LoVo (cell line): ENCODE measurements around the gene PILRB.
"Not testable (repeated sequence)": the region's sequence is repeated elsewhere in the genome, so short reads cannot be mapped to it uniquely, and the experiment has no call there.

Experiments
- DNase-seq: peaks from one replicate; pipeline ENCODE4 v3.0.0-alpha.2; 2016; ENCODE audit warnings: low spot score

The PILRB gene

DNA sequence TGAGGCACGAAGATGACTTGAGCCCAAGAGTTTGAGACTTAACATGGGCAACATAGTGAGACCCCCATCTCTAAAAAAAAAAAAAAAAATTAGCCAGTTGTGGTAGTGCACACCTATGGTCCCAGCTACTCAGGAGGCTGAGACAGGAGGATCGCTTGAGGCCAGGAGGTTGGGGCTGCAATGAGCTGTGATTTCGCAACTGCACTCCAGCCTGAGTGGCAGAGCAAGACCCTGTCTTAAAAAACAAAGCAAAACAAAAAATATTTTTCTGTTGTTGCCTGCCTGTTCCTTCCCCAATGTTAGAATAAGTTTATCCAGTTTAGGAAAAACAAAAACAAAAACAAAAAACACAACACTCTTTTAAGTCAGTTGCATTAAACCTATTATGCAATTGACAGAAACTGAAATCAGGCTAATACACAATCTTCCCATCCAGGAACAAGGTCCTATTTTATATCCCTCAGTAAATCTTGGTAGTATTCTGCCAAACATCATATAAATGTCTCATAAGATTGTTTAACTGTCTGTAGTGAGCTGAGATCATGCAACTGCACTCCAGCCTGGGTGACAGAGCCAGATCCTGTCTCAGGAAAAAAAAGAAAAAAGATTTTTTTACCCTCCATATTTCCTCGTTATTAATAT lies 20.3 kb downstream of the PILRB start:
- no peak for DNase-seq

DNA sequence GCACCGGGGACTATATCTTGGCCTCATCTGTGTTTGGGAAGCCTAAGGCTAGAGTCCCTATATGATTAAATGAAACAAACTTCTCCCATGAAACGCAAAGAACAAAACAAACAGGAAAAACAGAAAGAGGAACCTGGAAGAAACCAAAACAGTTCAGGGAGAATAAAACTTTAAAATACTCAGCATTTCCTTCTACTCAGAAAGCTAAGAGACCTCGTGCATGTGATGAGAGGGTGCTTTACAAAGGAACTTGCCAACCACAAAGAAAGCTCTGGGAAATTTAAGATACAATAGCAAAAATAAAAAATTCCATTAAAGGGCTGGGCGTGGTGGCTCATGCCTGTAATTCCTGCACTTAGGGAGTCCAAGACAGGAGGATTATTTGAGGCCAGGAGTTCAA lies 22.3 kb downstream of the PILRB start:
- DNase-seq = no peak

DNA sequence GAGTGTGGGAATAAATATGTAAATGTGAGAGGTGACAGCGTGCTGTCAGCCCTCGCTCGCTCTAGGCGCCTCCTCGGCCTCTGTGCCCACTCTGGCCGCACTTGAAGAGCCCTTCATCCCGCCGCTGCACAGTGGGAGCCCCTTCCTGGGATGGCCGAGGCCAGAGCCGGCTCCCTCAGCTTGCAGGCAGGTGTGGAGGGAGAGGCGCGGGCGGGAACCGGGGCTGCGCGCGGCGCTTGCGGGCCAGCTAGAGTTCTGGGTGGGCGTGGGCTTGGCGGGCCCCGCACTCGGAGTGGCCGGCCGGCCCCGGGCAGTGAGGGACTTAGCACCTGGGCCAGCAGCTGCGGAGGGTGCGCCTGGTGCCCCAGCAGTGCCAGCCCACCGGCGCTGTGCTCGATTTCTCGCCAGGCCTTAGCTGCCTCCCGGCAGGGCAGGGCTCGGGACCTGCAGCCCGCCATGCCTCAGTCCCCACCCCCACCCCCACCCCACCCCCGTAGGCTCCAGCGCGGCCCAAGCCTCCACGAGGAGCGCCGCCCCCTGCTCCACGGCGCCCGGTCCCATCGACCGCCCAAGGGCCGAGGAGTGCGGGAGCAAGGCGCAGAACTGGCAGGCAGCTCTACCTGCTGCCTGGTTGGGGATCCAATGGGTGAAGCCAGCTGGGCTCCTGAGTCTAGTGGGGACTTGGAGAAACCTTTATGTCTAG lies 23.8 kb downstream of the PILRB start:
- not testable (repeated sequence) for DNase-seq

DNA sequence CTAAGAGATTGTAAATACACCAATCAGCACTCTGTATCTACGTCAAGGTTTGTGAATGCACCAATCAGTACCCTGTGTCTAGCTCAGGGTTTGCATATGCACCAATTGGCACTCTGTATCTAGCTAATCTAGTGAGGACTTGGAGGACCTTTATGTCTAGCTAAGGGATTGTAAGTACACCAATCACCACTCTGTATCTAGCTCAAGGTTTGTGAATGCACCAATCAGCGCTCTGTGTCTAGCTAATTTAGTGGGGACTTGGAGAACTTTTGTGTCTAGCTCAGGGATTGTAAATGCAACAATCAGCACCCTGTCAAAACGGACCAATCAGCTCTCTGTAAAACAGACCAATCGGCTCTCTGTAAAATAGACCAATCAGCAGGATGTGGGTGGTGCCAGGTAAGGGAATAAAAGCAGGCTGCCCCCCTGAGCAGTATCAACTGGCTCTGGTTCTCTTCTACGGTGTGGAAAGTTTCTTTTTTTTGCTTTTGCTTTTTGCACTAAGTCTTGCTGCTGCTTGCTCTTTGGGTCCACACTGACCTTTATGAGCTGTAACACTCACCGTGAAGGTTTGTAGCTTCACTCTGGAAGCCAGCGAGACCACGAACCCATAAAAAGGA lies 24.4 kb downstream of the PILRB start:
- not testable (repeated sequence) for DNase-seq

DNA sequence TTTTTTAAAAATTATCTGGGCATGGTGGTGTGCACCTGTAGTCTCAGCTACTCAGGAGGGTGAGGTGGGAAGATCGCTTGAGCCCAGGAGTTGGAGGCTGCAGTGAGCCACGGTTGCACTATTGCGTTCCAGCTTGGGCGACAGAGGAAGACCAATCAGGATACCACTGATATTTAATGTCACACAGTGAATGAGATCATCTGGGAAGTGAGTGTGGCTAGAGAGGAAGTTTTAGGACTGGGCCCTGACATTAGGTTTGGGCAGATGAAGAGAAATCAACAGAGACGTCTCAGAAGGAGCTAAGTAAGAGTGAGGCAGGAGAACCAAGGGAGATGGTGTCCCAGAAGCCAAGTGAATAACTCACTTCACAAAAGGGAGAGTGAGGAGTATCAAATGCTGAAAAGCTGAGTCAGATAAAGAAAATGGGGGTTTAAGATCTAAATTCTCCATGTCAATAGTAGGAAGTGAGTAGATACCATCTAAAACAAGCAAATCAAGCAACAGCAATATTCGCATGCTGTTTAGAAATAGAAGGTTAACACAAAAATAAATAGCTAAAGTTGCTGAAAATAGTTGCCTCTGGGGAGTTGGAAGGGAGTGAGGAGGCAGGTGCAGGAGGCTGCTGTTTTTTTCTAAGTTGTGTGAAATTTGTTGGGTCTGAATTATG lies 26.8 kb downstream of the PILRB start:
- no peak for DNase-seq

DNA sequence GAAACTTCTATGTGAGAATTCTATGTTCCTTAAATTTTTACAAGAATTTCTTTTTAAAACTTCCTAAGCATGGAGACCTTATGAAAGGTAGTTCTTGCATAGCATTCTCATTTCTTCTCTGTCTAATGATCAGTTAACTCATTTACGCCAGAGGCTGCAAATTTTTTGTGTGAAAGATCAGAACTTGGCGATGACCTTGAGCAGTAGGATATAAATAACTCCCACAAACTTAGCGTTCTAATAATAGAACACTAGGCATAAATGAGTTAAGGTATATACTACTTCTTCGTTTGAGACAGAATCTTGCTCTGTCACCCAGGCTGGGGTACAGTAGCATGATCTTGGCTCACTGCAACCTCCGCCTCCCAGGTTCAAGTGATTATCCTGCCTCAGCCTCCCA lies 29.0 kb downstream of the PILRB start:
- DNase-seq = no peak

DNA sequence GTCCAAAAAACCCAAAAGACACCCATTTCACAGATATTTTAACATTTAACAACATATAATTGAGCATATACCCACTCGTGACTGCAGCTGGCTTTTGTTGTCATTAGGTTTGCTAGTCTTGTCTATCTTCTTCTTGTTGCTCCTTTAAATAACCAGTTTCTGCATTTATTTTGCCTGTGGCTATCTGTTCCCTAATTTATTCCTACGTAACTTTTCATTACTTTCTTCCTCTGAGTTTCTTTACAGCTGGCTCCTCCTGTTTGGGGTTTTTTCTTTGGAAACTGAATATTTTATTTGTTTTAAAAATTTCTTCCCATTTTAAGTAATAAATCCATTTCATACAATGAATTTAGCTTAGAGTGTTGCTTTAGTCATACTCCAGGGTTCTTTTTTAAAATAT lies 29.8 kb downstream of the PILRB start:
- DNase-seq = no peak

DNA sequence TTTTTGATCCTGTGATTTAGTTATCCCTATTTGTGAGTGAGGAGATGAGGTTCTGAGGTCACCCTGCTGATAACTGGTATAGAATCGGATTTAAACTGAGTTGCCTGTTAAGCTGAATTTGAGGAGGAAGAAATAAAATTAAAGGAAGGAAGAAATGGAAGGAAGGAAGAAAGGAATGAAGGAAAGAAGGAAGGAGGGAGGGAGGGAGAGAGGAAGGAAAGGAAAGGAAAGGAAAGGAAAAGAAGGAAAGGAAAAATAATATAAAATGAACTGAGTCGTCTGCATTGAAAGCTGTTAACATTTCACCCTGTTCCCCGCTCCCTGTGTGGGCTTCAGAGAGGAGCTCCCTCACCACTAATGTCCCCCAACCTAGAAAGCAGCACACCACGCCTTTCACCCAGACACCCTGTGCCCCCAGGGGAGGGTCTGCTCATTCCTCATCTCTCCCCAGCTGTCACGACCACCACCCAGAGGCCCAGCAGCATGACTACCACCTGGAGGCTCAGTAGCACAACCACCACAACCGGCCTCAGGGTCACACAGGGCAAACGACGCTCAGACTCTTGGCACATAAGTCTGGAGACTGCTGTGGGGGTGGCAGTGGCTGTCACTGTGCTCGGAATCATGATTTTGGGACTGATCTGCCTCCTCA lies 31.6 kb downstream of the PILRB start:
- no peak for DNase-seq

DNA sequence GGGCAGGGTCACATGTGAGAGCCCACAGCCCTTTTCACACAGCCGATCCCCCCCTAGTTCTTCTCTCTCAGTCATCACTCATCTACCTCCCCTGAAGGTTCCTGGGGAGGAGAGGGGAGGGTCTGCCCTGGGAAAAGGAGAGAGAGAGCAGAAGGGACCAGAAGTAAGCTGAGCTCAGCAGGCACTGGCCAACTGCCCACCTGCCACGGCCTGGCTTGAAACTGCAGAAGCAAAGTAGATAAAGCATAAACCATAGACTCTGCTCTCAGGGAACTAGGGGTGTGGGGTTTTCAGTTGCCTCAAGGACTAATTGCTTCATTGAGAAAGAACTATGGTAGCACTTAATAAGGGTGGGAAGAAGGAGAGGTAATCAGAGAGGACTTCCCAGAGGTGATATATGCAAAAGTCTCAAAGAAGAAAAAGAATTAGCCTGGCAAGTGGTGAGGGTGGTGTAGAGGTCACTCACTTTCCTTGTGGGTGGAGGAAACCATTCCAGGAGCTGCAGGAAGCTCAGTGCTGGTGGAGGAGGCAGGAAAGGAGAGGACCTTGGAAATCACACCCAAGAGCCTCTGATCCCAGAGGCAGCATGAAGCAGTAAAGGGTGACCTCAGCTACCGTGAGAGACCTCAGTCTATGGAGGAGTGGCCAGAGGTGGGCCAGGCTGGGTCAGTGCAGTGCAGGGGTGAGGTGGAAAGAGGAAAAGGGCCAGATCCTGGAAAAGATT lies 32.5 kb downstream of the PILRB start:
- DNase-seq = no peak

DNA sequence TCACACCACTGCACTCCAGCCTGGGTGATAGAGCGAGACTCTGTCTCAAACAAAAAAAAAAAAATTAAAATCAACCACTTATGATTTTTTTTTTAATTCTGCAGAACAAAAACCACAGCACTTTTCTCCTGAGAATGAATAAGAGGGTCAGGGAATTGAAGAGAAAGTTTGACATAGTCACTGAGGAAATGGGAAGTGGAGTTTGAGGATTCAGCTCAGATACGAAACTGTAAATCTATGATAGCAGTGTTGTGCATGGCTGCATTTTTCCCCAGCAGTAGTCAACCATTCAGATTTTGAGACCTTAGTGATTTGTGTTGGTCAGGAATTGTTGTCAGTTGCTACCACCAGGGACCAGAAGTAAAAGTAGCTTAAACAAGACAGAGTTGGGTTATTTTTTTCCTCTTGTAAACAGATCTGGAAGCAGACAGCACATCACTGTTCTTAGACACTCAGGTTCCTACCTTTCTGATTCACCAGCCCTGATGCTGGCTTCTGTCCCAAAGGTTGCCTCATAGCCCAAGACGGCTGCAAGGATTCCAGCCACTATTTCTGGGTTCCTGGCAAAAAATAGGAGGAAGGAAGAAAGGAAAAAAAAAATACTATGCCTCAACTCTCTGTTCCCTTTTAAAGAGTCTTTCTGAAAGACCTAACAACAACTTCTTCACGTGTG lies 35.5 kb downstream of the PILRB start:
- no peak for DNase-seq

DNA sequence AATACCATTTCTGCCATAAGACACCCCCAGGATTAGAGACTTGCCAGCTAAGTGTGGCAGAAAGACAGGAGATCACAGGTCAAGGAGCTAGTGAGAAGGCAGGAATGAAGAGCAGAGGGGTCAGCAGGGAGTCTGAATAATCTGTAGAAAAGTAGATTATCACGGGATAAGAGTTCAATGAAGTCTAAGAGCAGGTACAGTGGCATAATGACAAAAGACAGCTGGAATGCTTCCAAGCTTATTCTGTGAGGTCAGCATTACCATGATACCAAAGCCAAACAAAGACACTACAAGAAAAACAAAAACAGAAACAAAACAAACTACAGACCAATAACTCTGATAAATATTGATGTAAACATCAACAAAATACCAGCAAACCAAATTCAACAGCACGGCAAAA lies 36.2 kb downstream of the PILRB start:
- DNase-seq = no peak

DNA sequence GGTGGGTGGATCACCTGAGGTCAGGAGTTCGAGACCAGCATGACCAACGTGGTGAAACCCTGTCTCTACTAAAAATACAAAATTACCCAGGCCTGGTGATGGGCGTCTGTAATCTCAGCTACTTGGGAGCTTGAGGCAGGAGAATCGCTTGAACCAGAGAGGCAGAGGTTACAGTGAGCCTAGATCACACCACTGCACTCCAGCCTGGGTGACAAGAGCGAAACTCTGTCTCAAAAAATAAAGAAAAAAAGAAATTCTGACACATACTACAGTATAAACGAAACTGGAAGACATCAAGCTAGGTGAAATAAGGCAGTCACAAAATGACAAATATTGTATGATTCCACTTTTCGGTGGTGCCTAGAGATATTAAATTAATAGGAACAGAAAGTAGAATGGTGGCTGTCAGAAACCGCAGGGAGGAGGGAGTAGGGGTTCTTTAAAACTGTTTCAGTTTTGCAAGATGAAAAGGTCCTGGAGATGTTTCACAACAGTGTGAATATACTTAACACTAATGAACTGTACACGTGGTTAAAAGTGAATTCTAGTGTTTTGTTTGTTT lies 38.6 kb downstream of the PILRB start:
- DNase-seq = no peak

DNA sequence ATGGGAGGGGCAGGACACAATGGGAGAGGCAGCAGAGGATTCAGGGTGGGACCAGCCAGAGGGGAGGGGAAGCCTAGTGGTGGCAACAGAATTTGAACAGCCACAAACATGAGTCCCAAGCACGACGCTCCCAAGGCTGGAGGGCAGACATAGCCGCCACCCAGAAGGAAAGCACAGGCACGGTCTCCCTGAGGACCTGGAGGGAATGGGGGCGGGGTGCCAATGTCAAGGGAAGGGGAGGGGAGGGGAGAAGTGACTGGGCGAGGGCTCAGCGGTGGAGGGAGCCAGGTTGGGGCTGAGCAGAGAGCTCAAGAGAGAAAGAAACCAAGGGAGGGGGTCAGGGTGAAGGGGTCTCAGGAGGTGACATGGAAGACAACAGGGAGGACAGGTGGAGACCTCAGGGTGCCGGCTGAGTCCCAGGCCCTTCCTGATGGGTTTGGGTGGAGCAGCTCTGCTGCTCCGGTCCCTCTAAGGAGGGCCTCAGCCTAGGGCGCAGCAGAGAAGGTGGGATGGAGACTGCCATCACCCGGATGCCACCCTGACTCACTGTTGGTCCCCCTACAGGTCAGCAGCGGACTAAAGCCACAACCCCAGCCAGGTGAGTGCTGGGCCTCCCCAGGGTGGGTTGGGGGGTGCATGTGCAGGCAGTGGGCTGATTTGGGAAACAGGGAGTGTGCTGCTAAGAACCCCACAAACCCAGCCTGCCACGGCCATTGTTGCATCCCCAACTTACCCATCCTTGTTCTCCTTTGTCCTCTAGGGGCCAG lies 39.6 kb downstream of the PILRB start:
- DNase-seq = no peak

DNA sequence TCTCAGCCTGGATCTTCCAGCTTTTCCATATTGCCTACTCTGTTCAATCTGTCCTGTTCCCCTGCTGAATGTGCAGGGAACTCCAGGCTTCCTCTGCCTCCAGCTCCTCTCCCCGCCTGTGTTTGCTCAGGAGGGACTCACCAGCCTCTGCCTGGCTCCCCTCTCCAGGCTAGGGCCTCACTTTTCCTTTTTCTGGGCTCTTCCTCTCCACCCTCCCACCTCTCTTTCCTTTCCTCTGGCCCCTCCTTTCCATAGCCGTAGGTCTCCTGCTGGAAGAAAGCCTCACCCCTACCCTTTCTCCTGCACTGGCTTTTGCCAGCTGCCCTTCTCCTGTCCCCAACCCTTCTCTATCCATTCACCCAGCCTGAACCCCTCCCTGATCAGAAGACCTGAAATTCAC lies 40.3 kb downstream of the PILRB start:
- no peak for DNase-seq

DNA sequence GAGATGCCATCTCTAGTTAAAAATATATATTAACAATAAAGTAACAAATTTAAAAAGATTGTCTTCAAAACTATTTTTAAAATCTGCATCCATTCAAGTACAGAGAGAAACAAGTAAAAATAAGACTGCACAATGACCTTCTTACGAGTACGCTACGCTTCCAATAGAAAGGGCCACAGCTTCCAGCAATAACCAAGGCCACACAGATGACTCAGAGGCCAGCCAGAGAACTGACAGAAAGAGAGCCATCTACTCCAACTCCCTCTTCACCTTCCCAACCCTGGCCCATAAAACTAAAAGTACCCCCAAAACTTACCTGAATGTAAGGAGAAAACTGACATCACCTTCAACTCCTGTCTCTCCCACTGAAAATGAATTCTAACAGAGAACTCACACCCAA lies 42.1 kb downstream of the PILRB start:
- DNase-seq = no peak

DNA sequence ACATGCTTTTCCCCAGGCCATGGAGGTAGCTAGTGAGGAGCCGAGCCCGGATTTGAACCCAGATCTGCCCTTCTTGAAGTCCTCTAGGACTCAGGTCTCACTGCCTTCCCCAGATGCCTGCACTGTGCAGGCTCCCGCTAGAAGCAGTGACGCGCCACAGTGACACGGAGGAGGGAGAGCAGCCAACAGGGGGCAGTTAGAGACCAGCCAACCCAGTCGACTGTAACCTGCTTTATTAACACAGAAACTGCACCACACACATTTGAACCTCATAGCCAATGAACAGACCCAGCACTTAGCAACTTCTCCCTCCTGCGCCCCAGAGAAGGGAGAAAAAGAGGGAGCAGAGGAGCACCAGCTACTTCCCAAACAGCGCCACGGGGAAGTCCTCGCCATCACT lies 42.7 kb downstream of the PILRB start:
- no peak for DNase-seq

DNA sequence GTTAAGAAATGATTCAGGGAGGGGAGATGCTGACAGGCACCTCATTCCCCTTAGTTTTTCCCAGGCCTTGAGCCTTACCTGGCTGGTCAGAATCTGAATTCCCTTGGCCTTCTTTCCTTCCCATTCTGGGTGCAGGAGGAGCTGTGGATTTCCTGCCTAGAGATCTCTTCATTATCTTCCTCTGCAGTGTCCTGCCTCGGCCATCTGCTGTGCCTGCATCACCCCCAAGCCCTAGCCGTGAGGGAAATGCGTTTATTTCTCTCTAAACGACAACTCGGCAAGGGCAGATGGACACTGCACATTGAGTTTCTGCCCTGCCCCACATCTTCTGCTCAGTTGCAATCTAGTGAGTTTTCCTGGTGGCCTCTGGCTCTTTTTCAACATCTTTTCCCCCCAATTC lies 43.9 kb downstream of the PILRB start:
- no peak for DNase-seq

DNA sequence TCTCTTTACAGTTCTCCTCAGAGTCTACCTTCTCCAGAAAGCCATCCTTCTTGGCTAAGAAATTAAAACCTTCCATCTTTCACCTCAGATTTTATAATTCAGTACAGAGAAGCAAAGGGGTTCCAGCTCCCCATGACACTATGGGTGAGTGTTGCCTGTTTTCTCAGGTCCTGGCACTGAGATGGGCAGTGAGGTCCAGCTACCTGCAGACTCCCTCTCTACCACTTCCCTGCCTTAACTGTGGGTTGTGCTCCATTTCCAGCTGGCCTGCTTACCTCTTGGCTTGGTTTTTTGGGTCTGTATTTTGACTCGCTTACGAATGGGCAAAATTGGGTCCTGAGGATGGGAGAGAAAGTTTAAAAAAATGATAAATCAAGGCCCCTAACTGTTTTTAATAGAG lies 44.3 kb downstream of the PILRB start:
- no peak for DNase-seq

DNA sequence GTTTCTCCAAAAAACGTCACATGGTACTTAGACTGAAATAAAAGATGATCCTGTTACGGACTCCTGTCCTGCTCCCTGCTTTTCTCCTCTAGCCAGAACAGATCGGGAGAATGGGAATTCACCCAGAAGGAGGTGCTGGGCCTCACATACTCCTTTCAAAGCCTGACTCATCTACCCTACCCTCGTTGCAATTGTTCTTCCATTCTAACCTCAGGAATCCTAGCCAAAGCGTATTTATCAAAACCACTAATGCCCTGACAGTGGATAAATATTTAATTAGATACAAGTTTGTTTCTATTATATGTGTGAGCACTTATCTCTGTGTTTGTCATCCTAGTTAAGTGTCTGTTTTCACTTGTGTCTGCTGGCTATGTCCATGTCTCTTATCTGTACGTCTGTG lies 48.9 kb downstream of the PILRB start:
- DNase-seq = no peak
